ENCODE measurements around the gene STK25.
A peak's percentile ranks its signal among the peaks of the same experiment; 100 is the strongest.

The STK25 gene

DNA sequence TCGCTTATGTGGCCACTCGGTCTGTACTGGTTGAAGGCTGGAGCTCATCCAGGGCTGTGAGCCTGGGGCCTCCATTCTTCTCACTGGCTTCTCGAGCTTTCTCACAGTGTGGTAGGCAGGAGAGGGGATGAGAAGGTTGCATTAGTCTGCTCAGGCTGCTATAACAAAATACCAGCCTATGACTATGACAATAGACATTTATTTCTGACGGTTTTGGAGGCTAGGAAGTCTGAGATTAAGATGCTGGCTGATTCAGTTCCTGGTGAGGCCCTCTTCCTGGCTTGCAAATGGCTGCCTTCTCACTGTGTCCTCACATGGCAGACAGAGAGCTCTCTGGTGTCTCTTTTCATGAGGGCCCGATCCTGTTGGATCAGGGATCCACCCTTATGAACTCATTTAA is 6.2 kb upstream of the STK25 start:
- Histone ChIP-seq H3K4me1 (ENCODE audit: control insufficient read depth in 2 of 2, insufficient read depth in 1 of 2, low read depth in 1 of 2, low read length in 2 of 2) (no peaks in the 10 kb centered on the region), H3K27me3 (ENCODE audit: control insufficient read depth in 3 of 3, insufficient read depth in 3 of 3, low read depth in 1 of 3, low read length in 3 of 3) (no peaks in the 10 kb centered on the region), H3K14ac (ENCODE audit: low read length) (no peak overlapping the region), H2BK5ac (ENCODE audit: low read length) (no peak overlapping the region), H2AFZ (ENCODE audit: low read length) (no peak overlapping the region), H3K18ac (ENCODE audit: low read length) (no peak overlapping the region), H4K91ac (ENCODE audit: low read depth, low read length, poor library complexity) (no peak overlapping the region), H3K9ac (ENCODE audit: low read depth, low read length, poor library complexity) (no peak overlapping the region), H4K8ac (ENCODE audit: low read depth, low read length) (no peak overlapping the region), H3K4ac (ENCODE audit: low read length) (no peak overlapping the region), H2AK5ac (ENCODE audit: low read depth, low read length) (no peak overlapping the region), H3K79me1 (ENCODE audit: low read depth, low read length) (no peaks in the 10 kb centered on the region), H2BK15ac (ENCODE audit: low read length) (no peak overlapping the region), H3K36me3 (replicated peaks in 1 of 2; ENCODE audit: control insufficient read depth in 2 of 2, insufficient read depth in 2 of 2, low read length in 2 of 2) (no peaks in the 10 kb centered on the region), H3K4me3 (ENCODE audit: low read length in 2 of 2) (no peak overlapping the region), H3K27ac (replicated peaks; ENCODE audit: low read length) (no peak overlapping the region), H3K23ac (ENCODE audit: low read depth, low read length, poor library complexity) (no peak overlapping the region), H3K9me3 (replicated peaks in 1 of 2; ENCODE audit: control insufficient read depth in 2 of 2, insufficient read depth in 1 of 2, low read depth in 1 of 2, low read length in 2 of 2) (peaks cover 0 to 4% of the 10 kb centered on the region in 2 donors), H3K4me2 (ENCODE audit: insufficient read depth, low read length, poor library complexity, severe bottlenecking) (no peak overlapping the region), H2BK12ac (ENCODE audit: low read length) (no peak overlapping the region), H2BK120ac (ENCODE audit: low read depth, low read length) (no peak overlapping the region)
- DNase-seq (ENCODE audit: low spot score) = no peak
- WGBS, 2 donors (ENCODE audit: extremely low coverage in 2 of 2, insufficient read length in 2 of 2, insufficient replicate concordance in 1 of 2) = no CpG with 5 or more reads among the region's 5 CpGs

DNA sequence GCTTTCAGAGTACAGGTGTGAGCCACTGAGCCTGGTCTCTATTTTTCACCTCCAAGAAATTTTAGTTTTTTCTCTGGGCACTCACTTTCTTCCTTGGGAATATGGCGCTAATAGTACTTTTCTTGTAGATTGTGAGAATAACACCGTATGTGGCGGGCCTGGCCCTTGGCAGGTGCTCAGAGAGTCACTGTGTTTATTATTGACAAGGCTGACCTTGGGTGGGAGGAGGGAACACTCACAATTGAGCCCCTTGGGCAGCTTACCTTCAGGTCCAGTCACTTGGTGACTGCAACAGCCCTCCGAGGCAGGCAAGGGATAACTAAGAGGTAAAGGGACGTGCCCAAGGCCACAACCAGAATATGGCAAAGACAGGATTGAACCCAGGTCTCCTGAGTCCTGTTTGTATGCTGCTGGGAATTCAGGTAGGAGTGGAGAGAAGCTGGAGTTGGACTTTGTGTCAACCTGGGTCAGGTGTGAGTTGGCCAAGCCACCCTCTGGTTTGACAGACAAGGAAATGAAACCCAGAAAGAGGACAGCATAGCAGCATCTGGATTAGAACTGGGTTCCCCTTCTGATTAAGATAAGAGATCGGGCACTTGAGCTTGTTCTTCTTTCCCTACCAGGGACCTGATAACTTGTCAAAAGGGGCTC is 2.8 kb upstream of the STK25 start:
- H3K4me3 ChIP-seq (ENCODE audit: low read length in 2 of 2) = no peak overlapping the region
- H3K36me3 ChIP-seq (replicated peaks in 1 of 2; ENCODE audit: control insufficient read depth in 2 of 2, insufficient read depth in 2 of 2, low read length in 2 of 2) = peaks cover 0 to 8% of the 10 kb centered on the region in 2 donors
- H2BK120ac ChIP-seq (ENCODE audit: low read depth, low read length) = no peak overlapping the region
- no peak overlapping the region for H3K9ac ChIP-seq (ENCODE audit: low read depth, low read length, poor library complexity)
- H4K91ac ChIP-seq (ENCODE audit: low read depth, low read length, poor library complexity) = no peak overlapping the region
- no peak overlapping the region for H2AK5ac ChIP-seq (ENCODE audit: low read depth, low read length)
- peaks cover 8 to 13% of the 10 kb centered on the region in 2 donors for H3K4me1 ChIP-seq (ENCODE audit: control insufficient read depth in 2 of 2, insufficient read depth in 1 of 2, low read depth in 1 of 2, low read length in 2 of 2)
- WGBS, 2 donors (ENCODE audit: extremely low coverage in 2 of 2, insufficient read length in 2 of 2, insufficient replicate concordance in 1 of 2) = no CpG with 5 or more reads among the region's 6 CpGs
- H2BK5ac ChIP-seq (ENCODE audit: low read length) = no peak overlapping the region
- peaks cover 0 to 4% (median 0%) of the 10 kb centered on the region in 3 experiments for H3K27me3 ChIP-seq (ENCODE audit: control insufficient read depth in 3 of 3, insufficient read depth in 3 of 3, low read depth in 1 of 3, low read length in 3 of 3)
- no peak overlapping the region for H3K27ac ChIP-seq (replicated peaks; ENCODE audit: low read length)
- no peak overlapping the region for H2BK15ac ChIP-seq (ENCODE audit: low read length)
- H3K18ac ChIP-seq (ENCODE audit: low read length) = no peak overlapping the region
- H3K79me1 ChIP-seq (ENCODE audit: low read depth, low read length) = peaks cover 11% of the 10 kb centered on the region
- H3K14ac ChIP-seq (ENCODE audit: low read length) = no peak overlapping the region
- no peak overlapping the region for H2BK12ac ChIP-seq (ENCODE audit: low read length)
- no peak overlapping the region for H4K8ac ChIP-seq (ENCODE audit: low read depth, low read length)
- DNase-seq (ENCODE audit: low spot score) = no peak
- no peak overlapping the region for H2AFZ ChIP-seq (ENCODE audit: low read length)
- H3K4ac ChIP-seq (ENCODE audit: low read length) = no peak overlapping the region
- peaks cover 0 to 2% of the 10 kb centered on the region in 2 donors for H3K9me3 ChIP-seq (replicated peaks in 1 of 2; ENCODE audit: control insufficient read depth in 2 of 2, insufficient read depth in 1 of 2, low read depth in 1 of 2, low read length in 2 of 2)
- no peak overlapping the region for H3K23ac ChIP-seq (ENCODE audit: low read depth, low read length, poor library complexity)
- no peak overlapping the region for H3K4me2 ChIP-seq (ENCODE audit: insufficient read depth, low read length, poor library complexity, severe bottlenecking)

DNA sequence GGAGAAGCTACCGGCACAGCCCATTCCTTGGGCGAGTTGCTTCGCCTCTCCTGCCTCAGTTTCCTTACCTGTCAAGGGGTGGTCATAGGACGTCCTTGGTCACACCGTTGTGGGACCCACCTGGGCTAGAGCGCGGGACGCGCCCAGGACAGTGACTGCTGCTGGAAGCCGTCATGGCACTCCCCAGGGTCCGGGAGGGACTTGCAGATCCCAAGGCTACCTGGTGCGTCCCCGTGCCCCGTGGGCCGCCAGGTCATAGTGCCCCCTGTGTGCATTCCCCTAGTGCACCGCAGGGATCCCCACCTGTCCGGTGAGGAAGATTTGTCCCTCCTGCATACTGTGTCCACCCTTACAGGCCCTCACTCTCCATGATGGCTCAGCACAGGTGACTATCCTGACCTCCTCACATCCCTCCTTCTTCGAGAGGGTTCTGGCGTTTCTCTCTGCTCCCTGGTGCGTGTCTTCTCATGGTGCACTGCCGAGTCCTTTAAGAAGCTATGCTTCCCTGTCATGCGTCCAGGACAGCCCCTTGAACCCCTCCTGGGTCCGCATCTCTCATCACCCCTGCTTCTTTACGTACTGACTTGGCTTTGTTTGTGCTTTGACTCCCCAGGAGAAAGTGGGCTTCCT is 886 bp upstream of the STK25 start:
- Histone ChIP-seq H3K18ac (ENCODE audit: low read length) (peak overlapping the region; percentile 99), H2BK15ac (ENCODE audit: low read length) (no peak overlapping the region), H2BK12ac (ENCODE audit: low read length) (no peak overlapping the region), H3K9ac (ENCODE audit: low read depth, low read length, poor library complexity) (peak overlapping the region; percentile 94), H3K27ac (replicated peaks; ENCODE audit: low read length) (no peak overlapping the region), H2AK5ac (ENCODE audit: low read depth, low read length) (peak overlapping the region; percentile 86), H2BK5ac (ENCODE audit: low read length) (peak overlapping the region; percentile 59), H3K4me1 (ENCODE audit: control insufficient read depth in 2 of 2, insufficient read depth in 1 of 2, low read depth in 1 of 2, low read length in 2 of 2) (peaks cover 8 to 16% of the 10 kb centered on the region in 2 donors), H3K36me3 (replicated peaks in 1 of 2; ENCODE audit: control insufficient read depth in 2 of 2, insufficient read depth in 2 of 2, low read length in 2 of 2) (peaks cover 0 to 26% of the 10 kb centered on the region in 2 donors), H3K4ac (ENCODE audit: low read length) (peak overlapping the region; percentile 42), H3K4me3 (ENCODE audit: low read length in 2 of 2) (peak overlapping the region; percentile 66 to 81), H3K14ac (ENCODE audit: low read length) (peak overlapping the region; percentile 99), H3K79me1 (ENCODE audit: low read depth, low read length) (peaks cover 15% of the 10 kb centered on the region), H3K23ac (ENCODE audit: low read depth, low read length, poor library complexity) (peak overlapping the region; percentile 90), H3K27me3 (ENCODE audit: control insufficient read depth in 3 of 3, insufficient read depth in 3 of 3, low read depth in 1 of 3, low read length in 3 of 3) (peaks cover 0 to 4% (median 0%) of the 10 kb centered on the region in 3 experiments), H2AFZ (ENCODE audit: low read length) (peak overlapping the region; percentile 95), H4K8ac (ENCODE audit: low read depth, low read length) (peak overlapping the region; percentile 53), H3K9me3 (replicated peaks in 1 of 2; ENCODE audit: control insufficient read depth in 2 of 2, insufficient read depth in 1 of 2, low read depth in 1 of 2, low read length in 2 of 2) (no peaks in the 10 kb centered on the region), H3K4me2 (ENCODE audit: insufficient read depth, low read length, poor library complexity, severe bottlenecking) (peak overlapping the region; percentile 88), H2BK120ac (ENCODE audit: low read depth, low read length) (peak overlapping the region; percentile 47), H4K91ac (ENCODE audit: low read depth, low read length, poor library complexity) (peak overlapping the region; percentile 64)
- WGBS, 2 donors (ENCODE audit: extremely low coverage in 2 of 2, insufficient read length in 2 of 2, insufficient replicate concordance in 1 of 2) = no CpG with 5 or more reads among the region's 24 CpGs
- DNase-seq (ENCODE audit: low spot score) = no peak

Measured in neuronal stem cell (in vitro differentiated cells).